Prostate gland (tissue), 2 donors: ENCODE data around the gene MRGPRG. TPM values are rescaled to one million over a fixed set of nuclear protein-coding genes. Genes with fewer than 3 reads are reported as not detected.

Experiments used
- DNase-seq: peaks from one replicate; pipeline ENCODE4 v3.0.0-alpha.2; 2019; ENCODE audit warnings: low spot score
- H3K27ac ChIP-seq, 2 donors: fragments of 200-600 bp; sonication (generic); 2 replicates each; pipeline ENCODE4 v1.5.1; 2017 to 2019
- H3K27me3 ChIP-seq: fragments of 200-600 bp; sonication (generic); replicated peaks from 2 replicates; pipeline ENCODE4 v1.5.1; 2019; ENCODE audit not compliant: insufficient read depth
- H3K36me3 ChIP-seq, 2 donors: fragments of 200-600 bp; sonication (generic); 1 replicate in 1 of 2; 2 replicates in 1 of 2; pipeline versions ENCODE4 v1.5.1 to v1.8.1; 2017 to 2019
- H3K4me1 ChIP-seq: fragments of 200-600 bp; sonication (generic); replicated peaks from 2 replicates; pipeline ENCODE4 v1.5.1; 2019
- H3K4me3 ChIP-seq, 2 donors: fragments of 200-600 bp; sonication (generic); 2 replicates each; pipeline ENCODE4 v1.5.1; 2017 to 2019
- H3K9me3 ChIP-seq: fragments of 200-600 bp; sonication (generic); 2 replicates; pipeline ENCODE4 v1.5.1; 2017
- POLR2A ChIP-seq: fragments of 450-650 bp; IDR thresholded peaks from one replicate; pipeline ENCODE4 v1.6.1; 2016; ENCODE audit warnings: antibody characterized with exemption, mild to moderate bottlenecking
- POLR2AphosphoS5 ChIP-seq: sonication (generic); formaldehyde crosslinking; IDR thresholded peaks from one replicate; pipeline ENCODE4 v1.6.1; 2017; ENCODE audit warnings: antibody characterized with exemption
- WGBS: methylation state at CpG from one replicate; pipeline ENCODE4 v1.1.5; 2018; 5-methylcytosine and 5-hydroxymethylcytosine counted together
- intact Hi-C: fragments of 100-400 bp; cut with DNase I; formaldehyde crosslinking; loops from one replicate; pipeline ENCODE4 v1.14.2; 2022
- total RNA-seq, 2 donors: library from RNA; depleted of rRNA; stranded (reverse); fragments of >200 nt; gene quantifications; one replicate each; pipeline ENCODE4 v1.1.0, GENCODE V29; 2016
- TF ChIP-seq, protein P1 (sequence below), 4 experiments: fragments of 200-600 bp in 2 of 4; fragments of 450-650 bp in 2 of 4; sonication (generic) in 2 of 4; IDR thresholded peaks; 1 replicate in 3 of 4; 2 replicates in 1 of 4; pipeline ENCODE4 v1.5.1; 2016 to 2019; ENCODE audit warnings: antibody characterized with exemption in 4 of 4, mild to moderate bottlenecking in 2 of 4, moderate library complexity in 2 of 4

The MRGPRG gene
- total RNA-seq, 2 donors from 2014 or later = 2.7 TPM; not detected in 1

DNA sequence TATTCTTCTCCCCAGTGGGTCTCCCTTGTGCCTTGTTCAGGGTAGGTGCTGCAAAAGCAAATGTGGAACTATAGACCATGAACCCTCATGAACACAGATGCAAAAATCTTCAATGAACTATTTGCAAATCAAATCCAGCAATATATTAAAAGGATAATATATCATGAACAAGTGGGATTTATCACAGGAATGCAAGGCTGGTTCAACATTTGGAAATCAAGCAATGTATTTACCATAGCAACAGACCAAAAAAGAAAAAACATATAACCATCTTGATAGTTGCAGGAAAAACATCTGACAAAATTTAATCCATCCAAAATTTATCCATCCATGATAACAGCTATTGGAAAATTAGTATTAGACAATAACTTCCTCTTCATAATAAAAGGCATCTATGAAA lies 42.1 kb downstream of the MRGPRG start:
- no peaks in the 10 kb centered on the region for H3K4me1 ChIP-seq
- intact Hi-C loops = no loop called here
- no peak overlapping the region for H3K27ac ChIP-seq
- no peaks in the 10 kb centered on the region for H3K27me3 ChIP-seq
- H3K9me3 ChIP-seq = no peaks in the 10 kb centered on the region
- no peak for TF ChIP-seq POLR2AphosphoS5
- TF ChIP-seq POLR2A = no peak
- TF ChIP-seq, protein P1, sequence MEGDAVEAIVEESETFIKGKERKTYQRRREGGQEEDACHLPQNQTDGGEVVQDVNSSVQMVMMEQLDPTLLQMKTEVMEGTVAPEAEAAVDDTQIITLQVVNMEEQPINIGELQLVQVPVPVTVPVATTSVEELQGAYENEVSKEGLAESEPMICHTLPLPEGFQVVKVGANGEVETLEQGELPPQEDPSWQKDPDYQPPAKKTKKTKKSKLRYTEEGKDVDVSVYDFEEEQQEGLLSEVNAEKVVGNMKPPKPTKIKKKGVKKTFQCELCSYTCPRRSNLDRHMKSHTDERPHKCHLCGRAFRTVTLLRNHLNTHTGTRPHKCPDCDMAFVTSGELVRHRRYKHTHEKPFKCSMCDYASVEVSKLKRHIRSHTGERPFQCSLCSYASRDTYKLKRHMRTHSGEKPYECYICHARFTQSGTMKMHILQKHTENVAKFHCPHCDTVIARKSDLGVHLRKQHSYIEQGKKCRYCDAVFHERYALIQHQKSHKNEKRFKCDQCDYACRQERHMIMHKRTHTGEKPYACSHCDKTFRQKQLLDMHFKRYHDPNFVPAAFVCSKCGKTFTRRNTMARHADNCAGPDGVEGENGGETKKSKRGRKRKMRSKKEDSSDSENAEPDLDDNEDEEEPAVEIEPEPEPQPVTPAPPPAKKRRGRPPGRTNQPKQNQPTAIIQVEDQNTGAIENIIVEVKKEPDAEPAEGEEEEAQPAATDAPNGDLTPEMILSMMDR (IDR thresholded peaks at IDR 0.05) = no peak
- H3K36me3 ChIP-seq = no peaks in the 10 kb centered on the region
- no peak for DNase-seq
- no peak overlapping the region for H3K4me3 ChIP-seq

DNA sequence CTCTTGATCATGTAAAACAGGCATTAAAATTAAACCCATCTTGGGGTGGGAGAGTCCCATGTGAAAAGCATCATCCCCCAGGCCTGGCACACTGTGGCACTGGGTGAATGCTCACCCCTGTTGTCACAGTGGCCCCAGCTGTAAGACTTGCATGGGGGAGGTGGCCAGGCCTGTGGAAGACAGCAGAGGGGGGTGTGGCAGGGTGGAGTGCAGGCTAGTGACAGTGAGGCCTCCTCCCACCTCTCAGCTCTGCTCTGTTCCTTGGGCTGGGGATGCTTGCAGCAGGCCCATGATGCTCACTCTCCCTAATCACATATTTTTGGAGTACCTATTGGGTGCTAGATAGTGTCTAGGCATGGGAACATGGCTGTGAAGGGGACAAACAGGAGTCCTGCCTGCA lies 43.4 kb downstream of the MRGPRG start:
- no peak for DNase-seq
- Histone ChIP-seq H3K27me3 (no peaks in the 10 kb centered on the region), H3K36me3 (no peaks in the 10 kb centered on the region), H3K27ac (no peak overlapping the region), H3K9me3 (no peaks in the 10 kb centered on the region), H3K4me1 (peaks cover 2% of the 10 kb centered on the region), H3K4me3 (no peak overlapping the region)
- TF ChIP-seq, protein P1 (IDR thresholded peaks at IDR 0.05) = no peak
- TF ChIP-seq POLR2AphosphoS5 (no peak), POLR2A (no peak)
- intact Hi-C loops = no loop called here

DNA sequence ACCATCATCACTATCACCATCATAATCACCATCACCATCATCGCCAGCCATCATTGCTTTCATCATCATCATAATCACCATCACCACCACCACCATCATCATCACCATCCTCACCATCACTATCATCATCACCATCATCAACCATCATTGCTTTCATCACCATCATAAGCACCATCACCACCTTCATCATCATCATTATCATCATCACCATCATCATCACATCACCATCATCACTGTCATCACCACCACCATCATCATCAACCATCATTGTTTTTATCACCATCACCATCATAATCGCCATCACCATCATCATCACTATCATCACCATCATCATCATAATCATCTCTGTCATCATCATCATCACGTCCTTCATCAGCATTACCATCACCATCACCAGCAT lies 44.2 kb downstream of the MRGPRG start:
- WGBS = 96% methylated on average over 3 of the region's 3 CpGs
- H3K4me1 ChIP-seq = peaks cover 4% of the 10 kb centered on the region
- H3K27ac ChIP-seq = no peak overlapping the region
- no peaks in the 10 kb centered on the region for H3K27me3 ChIP-seq
- H3K9me3 ChIP-seq = no peaks in the 10 kb centered on the region
- TF ChIP-seq POLR2A (no peak), POLR2AphosphoS5 (no peak)
- TF ChIP-seq, protein P1 (IDR thresholded peaks at IDR 0.05) = no peak
- H3K36me3 ChIP-seq = no peaks in the 10 kb centered on the region
- H3K4me3 ChIP-seq = no peak overlapping the region
- intact Hi-C loops = no loop called here
- DNase-seq = no peak

DNA sequence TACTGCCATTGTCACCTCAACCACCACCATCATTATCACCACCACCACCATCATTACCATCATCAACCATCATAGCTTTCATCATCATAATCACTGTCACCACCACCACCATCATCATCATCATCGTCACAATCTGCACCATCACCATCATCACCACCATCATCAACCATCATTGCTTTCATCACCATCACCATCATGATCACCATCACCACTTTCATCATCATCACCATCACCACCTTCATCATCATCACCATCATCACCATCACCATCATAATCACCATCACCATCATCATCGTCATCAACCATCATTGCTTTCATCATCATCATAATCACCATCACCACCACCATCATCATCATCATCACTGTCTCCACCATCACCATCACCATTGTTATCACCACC lies 44.8 kb downstream of the MRGPRG start:
- 99% methylated on average over 2 of the region's 2 CpGs for WGBS
- TF ChIP-seq POLR2A (no peak), POLR2AphosphoS5 (no peak)
- TF ChIP-seq, protein P1 (IDR thresholded peaks at IDR 0.05) = no peak
- Histone ChIP-seq H3K27me3 (no peaks in the 10 kb centered on the region), H3K9me3 (no peaks in the 10 kb centered on the region), H3K4me1 (peaks cover 4% of the 10 kb centered on the region), H3K4me3 (no peak overlapping the region), H3K27ac (no peak overlapping the region), H3K36me3 (no peaks in the 10 kb centered on the region)
- intact Hi-C loops = no loop called here
- no peak for DNase-seq

DNA sequence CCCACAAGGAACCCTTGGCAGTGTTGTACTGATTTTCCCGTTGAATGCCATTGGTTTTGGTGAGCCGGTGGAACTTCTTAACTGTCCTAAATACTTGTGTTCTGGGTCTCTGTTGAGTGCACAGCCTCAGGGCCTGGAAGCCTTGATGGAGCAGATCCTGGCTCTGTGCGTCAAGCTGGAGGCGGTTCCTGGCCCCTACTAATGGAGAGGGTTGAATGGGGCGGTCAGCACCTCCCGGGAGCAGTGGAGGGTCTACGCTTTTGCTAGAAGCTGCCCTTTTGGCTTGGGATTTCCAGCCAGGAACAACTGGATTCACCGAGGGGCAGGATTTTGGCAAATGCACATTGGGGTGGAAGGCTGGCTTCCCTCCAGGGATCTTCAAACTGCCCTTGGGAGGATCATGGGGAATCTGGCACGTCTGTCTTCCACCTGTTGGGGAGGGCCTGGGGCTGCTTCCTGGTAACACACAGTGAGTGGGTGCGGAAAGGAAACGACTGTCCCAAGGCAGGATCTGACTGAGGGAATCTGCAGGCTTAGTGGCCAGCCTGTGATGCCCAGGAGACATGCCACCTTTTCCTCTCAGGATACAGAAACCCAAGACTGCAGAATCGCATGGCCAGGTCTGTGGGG lies 46.6 kb downstream of the MRGPRG start:
- no peaks in the 10 kb centered on the region for H3K27me3 ChIP-seq
- no peak overlapping the region for H3K27ac ChIP-seq

More for the DNA sequence above, 46.6 kb downstream of the MRGPRG start:
- Histone ChIP-seq H3K4me3 (no peak overlapping the region), H3K4me1 (peaks cover 4% of the 10 kb centered on the region), H3K36me3 (no peaks in the 10 kb centered on the region), H3K9me3 (no peaks in the 10 kb centered on the region)
- intact Hi-C loops = no loop called here
- no peak for TF ChIP-seq POLR2A
- 55% methylated on average over 12 of the region's 12 CpGs for WGBS
- no peak for DNase-seq
